Muscle of leg (tissue), 11 donors: ENCODE results near the gene ULK4. TPM values are rescaled to one million over a fixed set of nuclear protein-coding genes. Genes with fewer than 3 reads are reported as not detected.
A peak's percentile ranks its signal among the peaks of the same experiment; 100 is the strongest.

ENCODE experiments used
- DNase-seq: peaks from one replicate; pipeline ENCODE4 v3.0.0; 2013
- H3K27ac ChIP-seq: one replicate; pipeline ENCODE4 v1.5.1; 2013; ENCODE audit warnings: mild to moderate bottlenecking, low read length, control low read depth
- H3K27me3 ChIP-seq: one replicate; pipeline ENCODE4 v1.6.1; 2013; ENCODE audit warnings: low read length; ENCODE audit not compliant: control insufficient read depth, insufficient read depth
- H3K36me3 ChIP-seq: one replicate; pipeline ENCODE4 v1.6.1; 2013; ENCODE audit warnings: low read length; ENCODE audit not compliant: control insufficient read depth, insufficient read depth
- H3K4me1 ChIP-seq: one replicate; pipeline ENCODE4 v1.6.1; 2013; ENCODE audit warnings: low read length; ENCODE audit not compliant: control insufficient read depth, insufficient read depth
- H3K4me3 ChIP-seq: one replicate; pipeline ENCODE4 v1.5.1; 2013; ENCODE audit warnings: low read length, control low read depth
- H3K9me3 ChIP-seq: replicated peaks from 2 replicates; pipeline ENCODE4 v1.6.1; 2013; ENCODE audit warnings: low read depth, low read length; ENCODE audit not compliant: control insufficient read depth
- WGBS: methylation state at CpG from one replicate; pipeline ENCODE4 v1.1.5; 2013; ENCODE audit warnings: missing lambda C conversion rate; ENCODE audit not compliant: insufficient coverage; 5-methylcytosine and 5-hydroxymethylcytosine counted together
- polyA plus RNA-seq, 8 donors: library from polyadenylated mRNA; unstranded; fragments of 120-200 nt; gene quantifications; one replicate each; pipeline versions ENCODE4 v1.2.1 to v1.2.3, GENCODE V29; 2013; ENCODE audit warnings: inconsistent platforms in 1 of 8, low replicate concordance in 1 of 8; ENCODE audit not compliant: insufficient read length in 8 of 8, insufficient read depth in 1 of 8
- total RNA-seq: library from RNA; stranded (reverse); fragments of 120-200 nt; gene quantifications from one replicate; pipeline ENCODE4 v1.2.4, GENCODE V29; 2013

ULK4 gene
- total and polyA plus RNA-seq, 9 donors = 2.2 to 5.6 (median 2.4) TPM

GRCh38 chr3:41629072-41629471 is 332.8 kb downstream of the ULK4 start:
- H3K36me3 ChIP-seq = no peaks in the 10 kb centered on the region
- H3K27me3 ChIP-seq = no peaks in the 10 kb centered on the region
- H3K27ac ChIP-seq = no peak overlapping the region
- no peak overlapping the region for H3K4me3 ChIP-seq
- DNase-seq = no peak
- 60% methylated on average over 1 of the region's 4 CpGs for WGBS
- no peaks in the 10 kb centered on the region for H3K9me3 ChIP-seq
- no peaks in the 10 kb centered on the region for H3K4me1 ChIP-seq

DNA sequence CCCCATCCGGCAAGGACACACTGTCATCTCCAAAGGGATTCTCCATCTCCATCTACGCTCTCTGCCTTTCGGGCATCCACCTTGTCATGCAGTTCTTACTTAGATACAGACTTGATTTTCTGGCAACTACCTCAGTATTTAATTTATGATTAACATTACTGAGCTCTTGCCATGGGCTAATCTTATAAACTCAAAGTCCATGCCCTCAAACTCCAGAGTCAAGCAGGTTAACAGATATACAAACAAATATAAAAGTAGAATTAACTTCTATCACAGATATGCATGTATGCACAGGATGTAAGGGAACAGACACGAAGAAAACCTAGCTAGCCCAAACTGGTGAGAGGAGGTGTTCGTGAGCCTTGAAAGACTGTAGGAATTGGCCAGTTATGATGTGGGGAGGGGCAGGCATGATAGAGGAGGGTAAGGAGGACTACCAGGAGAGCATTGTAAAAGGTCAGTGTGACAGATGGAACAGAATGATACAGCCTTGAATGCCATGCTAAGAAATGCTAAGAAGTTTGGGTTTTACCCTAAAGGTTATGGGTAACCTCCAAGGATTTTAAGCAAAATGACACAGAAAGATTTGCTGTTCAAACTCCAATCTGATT is 334.3 kb downstream of the ULK4 start:
- H3K36me3 ChIP-seq = no peaks in the 10 kb centered on the region
- no peak for DNase-seq
- 92% methylated on average over 5 of the region's 5 CpGs for WGBS
- H3K27ac ChIP-seq = no peak overlapping the region
- no peaks in the 10 kb centered on the region for H3K4me1 ChIP-seq
- H3K9me3 ChIP-seq = no peaks in the 10 kb centered on the region
- no peak overlapping the region for H3K4me3 ChIP-seq
- H3K27me3 ChIP-seq = no peaks in the 10 kb centered on the region

GRCh38 chr3:41612853-41613252 is 349.1 kb downstream of the ULK4 start:
- no CpG with 5 or more reads among the region's 2 CpGs for WGBS
- DNase-seq = no peak
- no peak overlapping the region for H3K27ac ChIP-seq

GRCh38 chr3:41611008-41611407 is 350.9 kb downstream of the ULK4 start:
- WGBS = 86% methylated on average over 6 of the region's 6 CpGs
- H3K9me3 ChIP-seq = no peaks in the 10 kb centered on the region

More at GRCh38 chr3:41612853-41613252, 349.1 kb downstream of the ULK4 start:
- Histone ChIP-seq H3K4me3 (no peak overlapping the region), H3K4me1 (no peaks in the 10 kb centered on the region), H3K9me3 (no peaks in the 10 kb centered on the region), H3K36me3 (no peaks in the 10 kb centered on the region), H3K27me3 (no peaks in the 10 kb centered on the region)

GRCh38 chr3:41608347-41608746 is 353.6 kb downstream of the ULK4 start:
- Histone ChIP-seq H3K27me3 (no peaks in the 10 kb centered on the region), H3K27ac (no peak overlapping the region), H3K9me3 (no peaks in the 10 kb centered on the region), H3K4me3 (no peak overlapping the region), H3K4me1 (no peaks in the 10 kb centered on the region), H3K36me3 (no peaks in the 10 kb centered on the region)
- no CpG with 5 or more reads among the region's 1 CpG for WGBS
- no peak for DNase-seq

More at GRCh38 chr3:41611008-41611407, 350.9 kb downstream of the ULK4 start:
- Histone ChIP-seq H3K27ac (no peak overlapping the region), H3K4me3 (no peak overlapping the region), H3K36me3 (no peaks in the 10 kb centered on the region), H3K27me3 (no peaks in the 10 kb centered on the region), H3K4me1 (no peaks in the 10 kb centered on the region)
- DNase-seq = no peak

GRCh38 chr3:41603807-41604206 is 358.1 kb downstream of the ULK4 start:
- DNase-seq = no peak
- no peaks in the 10 kb centered on the region for H3K27me3 ChIP-seq
- no peak overlapping the region for H3K4me3 ChIP-seq
- H3K36me3 ChIP-seq = no peaks in the 10 kb centered on the region
- no peak overlapping the region for H3K27ac ChIP-seq
- no peaks in the 10 kb centered on the region for H3K9me3 ChIP-seq
- no CpG with 5 or more reads among the region's 1 CpG for WGBS
- no peaks in the 10 kb centered on the region for H3K4me1 ChIP-seq

- DNase-seq = no peak
- H3K36me3 ChIP-seq = no peaks in the 10 kb centered on the region
- no peak overlapping the region for H3K27ac ChIP-seq
- peaks cover 2% of the 10 kb centered on the region for H3K4me1 ChIP-seq
- no peaks in the 10 kb centered on the region for H3K27me3 ChIP-seq
- H3K4me3 ChIP-seq = no peak overlapping the region
- no peaks in the 10 kb centered on the region for H3K9me3 ChIP-seq
These were observed 359.8 kb downstream of the ULK4 start for GRCh38 chr3:41602121-41602520.

DNA sequence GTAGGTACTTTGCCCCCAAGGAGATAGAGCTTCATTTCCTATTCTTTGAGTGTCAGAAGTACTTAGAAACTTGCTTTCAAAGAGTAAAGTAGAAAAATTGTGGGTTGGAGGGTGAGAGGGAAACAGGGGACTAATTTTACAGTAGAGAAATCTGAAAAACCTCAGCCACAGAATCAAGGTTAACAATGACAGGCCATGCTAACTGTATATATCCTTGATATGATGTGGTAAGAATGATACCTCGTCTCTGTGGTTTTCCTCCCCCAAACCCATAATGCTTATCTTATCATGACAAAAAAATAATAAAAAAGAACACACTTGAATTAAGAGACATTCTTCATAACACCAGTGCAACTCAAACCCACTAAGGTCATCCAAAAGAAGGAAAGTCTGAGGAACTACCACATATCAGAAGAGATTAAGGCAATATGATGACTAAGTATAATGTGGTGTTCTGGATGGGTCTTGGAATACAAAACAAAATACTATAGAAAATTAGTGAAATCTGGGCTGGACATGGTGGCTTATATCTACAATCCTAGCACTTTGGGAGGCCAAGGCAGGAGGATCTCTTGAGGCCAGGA is 360.4 kb downstream of the ULK4 start:
- Histone ChIP-seq H3K9me3 (no peaks in the 10 kb centered on the region), H3K27ac (no peak overlapping the region), H3K4me3 (no peak overlapping the region), H3K4me1 (peaks cover 2% of the 10 kb centered on the region), H3K36me3 (no peaks in the 10 kb centered on the region), H3K27me3 (no peaks in the 10 kb centered on the region)
- DNase-seq = no peak
- WGBS = no CpG with 5 or more reads among the region's 1 CpG

DNA sequence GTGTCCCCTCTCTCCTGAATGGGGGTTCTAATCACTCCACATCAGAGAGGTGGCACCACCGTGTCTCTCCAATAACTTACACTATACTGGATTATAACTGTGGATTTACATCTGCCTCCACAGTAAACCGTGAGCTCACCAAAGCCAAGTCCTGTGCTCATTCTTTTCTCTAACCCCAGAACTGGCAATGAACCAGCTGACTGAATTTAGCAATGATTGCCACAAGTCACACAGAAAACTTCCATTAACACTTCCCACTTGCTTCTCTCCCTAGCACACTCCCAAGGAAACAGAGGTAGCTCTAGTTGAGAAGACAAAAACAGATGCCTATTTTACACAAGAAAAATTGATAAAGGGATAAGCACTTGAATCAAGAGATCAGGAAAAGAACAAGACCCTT is 361.3 kb downstream of the ULK4 start:
- Histone ChIP-seq H3K4me3 (no peak overlapping the region), H3K9me3 (no peaks in the 10 kb centered on the region), H3K27me3 (no peaks in the 10 kb centered on the region), H3K36me3 (no peaks in the 10 kb centered on the region), H3K27ac (no peak overlapping the region), H3K4me1 (peaks cover 2% of the 10 kb centered on the region)
- WGBS = 48% methylated on average over 2 of the region's 2 CpGs
- peak; percentile 7 for DNase-seq

DNA sequence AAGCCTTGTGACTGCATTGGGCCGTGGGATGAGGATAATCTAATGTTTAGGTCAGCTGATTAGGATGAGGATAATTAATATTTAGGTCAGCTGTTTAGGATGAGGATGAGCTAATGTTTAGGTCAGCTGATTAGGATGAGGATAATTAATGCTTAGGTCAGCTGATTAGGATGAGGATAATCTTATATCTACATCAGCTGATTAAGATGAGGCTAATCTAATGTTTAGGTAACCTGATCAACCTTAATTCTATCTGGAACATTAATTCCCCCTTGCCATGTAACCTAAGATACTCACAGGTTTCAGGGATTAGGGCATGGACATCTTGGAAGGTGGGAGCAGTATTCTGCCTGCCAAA is 362.8 kb downstream of the ULK4 start:
- no peaks in the 10 kb centered on the region for H3K27me3 ChIP-seq
- no peaks in the 10 kb centered on the region for H3K36me3 ChIP-seq
- no peak overlapping the region for H3K27ac ChIP-seq
- no peak overlapping the region for H3K4me3 ChIP-seq
- no CpG with 5 or more reads among the region's 1 CpG for WGBS
- DNase-seq = no peak
- H3K4me1 ChIP-seq = peaks cover 2% of the 10 kb centered on the region
- no peaks in the 10 kb centered on the region for H3K9me3 ChIP-seq
